Hematopoietic multipotent progenitor cell treated with erythropoietin and hydrocortisone succinate and interleukin-3 and kit ligand, for 15 days (in vitro differentiated cells): ENCODE data around the gene CDH8.
"Not testable (repeated sequence)": the region's sequence is repeated elsewhere in the genome, so short reads cannot be mapped to it uniquely, and the experiment has no call there.

Source experiments
- DNase-seq: peaks from one replicate; pipeline ENCODE4 v3.0.0-alpha.2; 2015; ENCODE audit warnings: low spot score

The CDH8 gene

DNA sequence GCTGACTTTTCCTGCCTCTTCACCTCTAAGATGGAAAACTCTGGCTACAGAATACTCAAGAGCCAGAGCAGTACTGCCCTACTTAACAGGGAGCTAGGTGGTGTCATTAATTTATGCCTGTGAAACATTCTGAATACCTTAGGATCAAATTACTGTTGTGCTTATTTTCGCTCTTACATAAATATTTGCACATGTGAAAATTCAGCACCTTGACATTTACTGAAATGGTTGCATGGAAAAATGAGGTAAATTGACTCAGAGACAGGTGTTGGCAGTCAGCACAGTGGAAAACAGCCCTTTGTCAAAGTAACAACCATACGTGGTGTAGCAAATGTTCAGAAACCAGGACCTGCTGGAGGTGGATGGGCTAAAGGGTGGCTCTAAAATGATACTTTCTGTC is 193.6 kb downstream of the CDH8 start:
- DNase-seq, result no peak

GRCh38 chr16:61836804-61837393 is 199.3 kb downstream of the CDH8 start:
- DNase-seq, result no peak

DNA sequence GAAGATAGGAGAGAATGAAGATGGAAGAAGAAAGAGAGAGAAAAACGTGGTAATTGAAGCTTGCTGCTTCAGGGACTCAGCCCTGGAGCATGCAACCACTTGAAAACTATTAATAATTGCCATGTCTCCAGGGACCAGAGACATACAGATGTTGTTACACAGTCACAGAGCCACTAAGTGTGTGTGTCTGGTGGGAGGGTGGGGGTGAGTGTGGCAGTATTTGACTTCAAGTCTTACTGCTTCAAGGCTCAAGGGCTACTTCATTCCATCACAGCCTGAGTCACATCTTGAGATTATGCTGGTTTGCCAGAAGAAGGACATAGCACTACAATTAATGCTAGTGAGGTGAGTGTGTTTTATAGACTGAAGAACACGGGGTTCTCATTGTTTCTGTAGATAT is 202.2 kb downstream of the CDH8 start:
- no peak for DNase-seq

- DNase-seq, result no peak
Observed at GRCh38 chr16:61831351-61831917, 204.8 kb downstream of the CDH8 start.

DNA sequence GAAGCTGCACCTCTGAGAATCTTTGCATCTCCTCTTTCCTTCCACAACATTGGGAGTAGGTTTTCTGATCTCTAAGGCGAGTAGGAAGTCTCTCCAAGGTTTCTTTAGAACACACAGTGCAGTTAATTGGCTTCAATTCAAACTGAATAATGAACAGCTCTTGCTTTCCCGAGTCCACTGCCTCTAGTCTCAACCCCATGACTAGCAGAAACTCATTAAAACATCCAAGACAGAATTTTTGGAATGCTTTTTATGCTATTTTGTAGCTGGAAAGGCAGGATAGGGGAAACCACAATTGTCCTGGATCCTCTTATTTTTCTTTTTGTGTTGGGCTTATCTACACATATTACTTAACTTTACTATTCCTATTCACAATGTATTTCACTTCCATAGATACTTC is 206.6 kb downstream of the CDH8 start:
- DNase-seq, result no peak

GRCh38 chr16:61823326-61823725 is 212.9 kb downstream of the CDH8 start:
- no peak for DNase-seq

GRCh38 chr16:61820820-61821219 is 215.4 kb downstream of the CDH8 start:
- DNase-seq, result no peak

DNA sequence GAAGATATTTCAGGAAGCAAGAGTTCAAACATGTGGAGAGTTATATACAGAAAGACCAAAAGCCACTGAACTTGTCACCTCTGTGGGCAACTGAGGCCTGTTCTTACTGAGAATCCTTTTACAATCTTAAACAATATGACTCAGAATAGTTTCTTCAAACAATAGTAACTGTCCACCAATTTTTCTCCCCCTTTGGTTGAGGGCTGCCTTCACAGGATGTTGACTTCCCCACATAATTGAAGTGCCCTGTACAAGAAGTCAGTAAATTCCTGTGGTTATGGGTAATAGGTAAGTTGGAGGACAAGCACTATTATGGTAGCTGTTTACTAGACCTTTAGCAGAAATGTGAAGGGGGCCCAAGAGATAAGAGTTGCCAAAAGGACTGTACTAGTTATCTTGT is 215.8 kb downstream of the CDH8 start:
- DNase-seq, result no peak

DNA sequence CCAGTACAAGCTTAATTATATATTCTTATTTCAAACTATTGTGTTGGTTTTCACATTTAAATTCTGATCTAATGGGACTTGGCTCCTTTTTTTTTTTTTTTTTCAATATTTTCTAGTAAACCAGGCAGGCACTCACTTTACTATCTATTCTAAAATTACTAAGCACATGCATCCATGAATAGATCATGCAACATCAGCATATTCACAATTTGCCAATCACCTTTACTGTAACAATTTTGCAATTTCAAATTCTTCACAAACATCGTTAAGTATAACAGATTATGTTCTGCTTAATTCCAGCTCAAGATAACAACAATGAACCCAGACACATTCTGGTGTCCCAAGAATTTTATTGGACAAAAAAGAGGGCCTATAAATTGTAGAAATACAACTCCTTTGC is 217.4 kb downstream of the CDH8 start:
- DNase-seq, result no peak

DNA sequence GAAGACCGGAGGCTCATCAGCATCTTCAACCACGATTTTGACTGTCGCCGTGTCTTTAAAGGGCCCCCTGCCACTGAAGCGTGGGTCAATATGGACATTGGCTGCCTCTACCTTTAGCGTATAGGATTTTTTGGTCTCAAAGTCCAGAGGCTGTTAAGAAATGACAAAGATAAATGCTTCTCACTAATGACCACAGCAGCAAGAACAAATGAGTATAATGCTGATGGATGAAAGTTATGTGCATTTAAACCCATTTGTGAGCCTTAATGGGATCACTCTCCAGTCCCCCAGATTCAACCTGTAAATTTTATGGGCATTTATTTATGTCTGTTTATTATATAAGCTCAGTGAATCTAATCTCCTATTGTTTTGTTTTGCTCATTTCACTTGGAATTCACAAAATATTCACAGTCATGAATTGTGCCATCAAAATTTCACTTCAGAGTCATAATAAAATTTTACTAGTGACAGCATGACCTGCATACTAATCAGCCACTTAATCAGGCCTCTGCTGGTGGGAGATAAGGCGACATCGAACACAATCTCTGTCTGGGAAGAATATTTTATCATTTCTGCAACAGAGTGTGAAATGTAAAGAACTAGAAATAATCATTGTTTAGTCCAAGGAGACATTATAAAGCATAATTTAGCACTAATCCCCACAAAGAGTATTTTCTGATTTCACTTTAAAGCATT is 218.5 kb downstream of the CDH8 start:
- no peak for DNase-seq

DNA sequence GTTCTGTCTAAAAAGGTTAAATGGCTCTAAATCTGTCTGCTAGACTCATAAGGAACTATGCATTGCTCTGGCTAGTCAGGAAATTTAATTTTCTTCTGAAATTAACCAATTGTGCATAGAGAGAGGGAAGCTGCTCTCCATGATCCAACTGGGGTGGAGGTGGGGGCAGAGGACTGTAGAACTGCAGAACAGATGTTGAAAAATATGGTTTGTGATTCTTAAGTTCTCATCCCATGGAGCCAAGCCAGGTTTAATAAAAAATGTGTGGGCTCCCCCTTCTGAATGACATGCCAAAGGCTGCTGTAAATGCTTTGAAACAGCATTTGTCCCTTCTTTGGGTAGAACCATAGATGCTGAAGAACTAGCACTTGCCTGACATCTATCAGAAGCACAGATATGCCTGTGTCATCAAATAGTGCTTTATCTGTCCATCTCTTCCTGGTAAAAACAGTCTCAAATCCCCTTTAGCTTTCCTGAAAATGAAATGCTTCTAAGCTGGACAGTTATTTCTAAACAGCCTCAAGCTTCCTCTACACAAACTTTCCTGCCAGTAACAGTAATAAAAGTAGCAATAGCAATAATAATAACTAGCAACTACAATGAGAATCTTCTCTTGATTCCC is 221.4 kb downstream of the CDH8 start:
- no peak for DNase-seq

DNA sequence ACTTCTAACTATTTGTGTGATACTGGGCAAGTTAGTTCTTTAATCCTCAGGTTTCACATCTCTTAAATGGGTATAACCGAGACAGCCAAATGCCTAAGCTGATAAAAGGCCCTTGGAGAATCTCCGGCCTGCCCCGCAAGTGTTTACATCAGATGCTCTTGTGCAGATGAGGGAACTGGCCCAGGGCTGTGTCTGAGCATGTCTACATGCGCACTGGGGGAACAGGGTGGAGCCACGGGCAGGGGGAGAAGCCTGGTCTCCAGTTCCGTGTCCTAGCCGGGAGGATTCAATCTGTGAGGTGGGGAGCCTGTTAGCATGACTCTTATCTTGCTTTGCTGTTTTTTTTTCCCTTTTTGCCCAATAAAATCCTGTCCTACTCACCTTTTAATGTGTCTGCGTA is 222.9 kb downstream of the CDH8 start:
- DNase-seq, result no peak

DNA sequence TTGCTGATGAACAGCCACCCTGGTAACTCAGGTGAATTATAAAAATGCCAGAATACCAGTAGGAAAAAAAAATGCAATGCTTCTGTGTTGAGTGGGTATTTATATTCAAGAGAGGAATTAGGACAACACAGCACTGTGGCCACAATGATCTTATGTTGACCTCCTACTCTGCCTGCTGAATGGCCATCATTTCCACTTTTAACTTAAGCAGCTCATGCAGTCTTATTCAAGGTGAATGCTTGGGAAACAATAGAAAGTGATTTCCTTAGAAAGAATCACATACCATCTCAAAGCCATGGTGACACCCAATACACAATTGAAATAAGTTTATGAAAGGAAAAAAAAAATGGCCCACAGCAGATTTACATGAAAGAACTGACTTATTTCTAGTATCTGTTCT is 224.0 kb downstream of the CDH8 start:
- DNase-seq, result no peak

GRCh38 chr16:61807551-61807950 is 228.7 kb downstream of the CDH8 start:
- DNase-seq, result no peak

DNA sequence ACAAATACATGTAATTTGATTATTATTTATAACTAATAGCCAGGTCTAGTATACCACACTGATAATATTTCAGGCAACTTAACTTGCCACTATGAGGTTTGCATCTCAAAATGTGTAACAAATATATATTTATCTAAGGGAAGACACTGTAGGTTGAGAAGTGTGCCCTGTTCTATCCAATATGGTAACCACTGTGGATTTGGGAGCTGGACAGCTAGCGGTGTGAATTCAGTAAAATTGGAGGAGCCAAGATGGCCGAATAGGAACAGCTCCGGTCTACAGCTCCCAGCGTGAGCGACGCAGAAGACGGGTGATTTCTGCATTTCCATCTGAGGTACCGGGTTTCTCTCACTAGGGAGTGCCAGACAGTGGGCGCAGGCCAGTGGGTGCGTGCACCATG is 235.0 kb downstream of the CDH8 start:
- DNase-seq, result not testable (repeated sequence)

DNA sequence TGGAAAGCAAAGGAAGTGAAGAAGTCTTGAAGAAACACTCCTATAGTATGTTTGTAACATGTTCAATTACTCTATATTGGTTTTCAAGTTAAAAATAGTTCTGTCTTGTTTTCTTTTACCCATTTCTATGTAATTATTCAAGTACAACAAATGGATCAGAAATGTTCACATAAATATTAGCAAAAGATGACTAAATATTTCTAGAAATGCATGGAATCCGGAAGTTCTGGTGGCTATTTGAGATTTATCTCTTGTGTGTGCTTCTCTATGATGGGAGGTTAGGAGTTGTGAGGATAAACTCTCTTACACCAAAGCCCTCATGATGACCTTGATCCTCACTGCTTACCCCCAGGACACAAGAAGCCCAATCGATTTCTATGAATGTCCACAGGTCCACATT is 237.5 kb downstream of the CDH8 start:
- no peak for DNase-seq

- DNase-seq, result no peak
Observed at GRCh38 chr16:61797961-61798507, 238.2 kb downstream of the CDH8 start.

DNA sequence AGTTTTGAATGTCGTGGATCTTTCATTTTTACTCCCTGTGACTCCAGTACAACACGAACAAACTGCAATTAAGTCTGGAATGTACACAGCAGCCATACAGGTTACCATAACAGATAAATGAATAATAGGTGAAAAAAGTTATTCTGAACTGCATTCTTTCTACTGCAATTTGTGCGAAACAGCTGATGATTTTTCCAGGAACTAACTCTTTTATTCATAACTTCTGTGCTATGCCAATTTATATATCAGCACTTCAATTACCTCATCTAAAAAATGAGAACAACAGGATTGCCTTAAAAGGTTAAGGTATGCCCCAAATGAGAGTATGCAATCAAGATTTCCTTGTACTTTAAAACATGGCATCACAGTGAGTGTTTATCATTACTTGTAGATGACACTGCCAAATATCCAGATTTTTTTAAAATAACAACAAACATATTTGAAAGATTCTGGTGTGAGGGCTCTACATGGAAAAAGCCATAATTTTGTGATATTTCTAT is 238.9 kb downstream of the CDH8 start:
- no peak for DNase-seq

DNA sequence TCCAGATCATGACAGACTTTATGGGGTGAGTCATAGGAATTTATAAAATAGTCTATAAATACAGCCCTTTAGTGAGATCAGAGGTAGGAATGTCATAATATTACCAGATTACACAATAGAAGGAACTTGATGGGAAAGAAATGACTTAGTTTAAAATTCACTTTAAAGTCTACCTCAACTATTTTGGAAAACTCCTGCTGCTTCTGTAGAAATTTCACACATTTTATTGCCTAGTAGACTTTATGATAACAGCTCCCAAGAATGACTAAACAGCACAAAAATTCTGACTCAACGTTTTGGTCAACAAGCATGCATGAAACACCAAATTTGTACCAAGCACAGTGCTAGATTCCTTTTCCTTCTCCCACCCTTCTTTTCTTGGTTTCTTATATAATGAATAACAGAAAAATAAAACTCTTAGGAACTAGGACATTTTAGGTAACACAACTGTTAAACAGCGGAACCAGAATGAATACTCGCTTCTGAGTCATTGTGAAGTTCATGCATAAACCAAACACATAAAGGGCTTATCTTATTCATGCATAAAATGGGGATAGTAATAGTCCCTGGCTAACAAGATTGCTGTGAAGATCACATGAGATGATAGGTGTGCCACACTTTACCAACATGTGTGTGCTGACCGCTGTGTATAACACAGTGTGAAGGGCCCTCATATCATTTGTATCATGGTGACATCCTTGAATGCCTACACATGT is 243.9 kb downstream of the CDH8 start:
- DNase-seq, result no peak

DNA sequence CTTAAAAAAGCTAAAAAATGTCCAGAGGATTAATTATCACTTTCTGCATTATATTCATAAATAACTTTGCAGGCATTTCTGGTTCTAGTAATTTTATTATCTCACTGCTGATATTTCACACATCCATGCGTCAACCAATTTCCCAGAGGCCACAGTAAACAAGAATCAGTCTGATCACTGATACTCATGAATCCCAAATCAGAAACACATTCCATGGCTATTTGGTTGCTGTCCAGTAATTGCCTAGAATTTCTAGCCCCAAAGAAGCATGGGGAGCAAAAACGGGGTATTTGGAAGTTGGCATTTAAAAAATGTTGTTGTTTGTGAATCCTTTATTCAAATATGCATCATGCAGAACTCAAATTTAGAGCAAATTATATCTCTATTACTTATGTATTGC is 244.8 kb downstream of the CDH8 start:
- DNase-seq, result no peak

DNA sequence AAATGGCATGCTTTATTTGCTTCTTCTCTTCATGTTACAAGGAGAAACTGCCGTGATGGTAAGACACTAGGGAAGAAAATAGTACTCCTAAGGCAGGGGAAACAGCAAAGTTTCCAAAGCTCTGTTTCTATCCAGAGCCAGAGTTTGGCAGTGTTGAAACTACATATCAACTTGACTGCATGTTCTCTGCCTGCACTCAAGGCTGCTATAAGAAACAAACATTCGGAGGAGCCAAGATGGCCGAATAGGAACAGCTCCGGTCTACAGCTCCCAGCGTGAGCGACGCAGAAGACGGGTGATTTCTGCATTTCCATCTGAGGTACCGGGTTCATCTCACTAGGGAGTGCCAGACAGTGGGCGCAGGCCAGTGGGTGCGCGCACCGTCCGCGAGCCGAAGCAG is 254.4 kb downstream of the CDH8 start:
- DNase-seq, result not testable (repeated sequence)

DNA sequence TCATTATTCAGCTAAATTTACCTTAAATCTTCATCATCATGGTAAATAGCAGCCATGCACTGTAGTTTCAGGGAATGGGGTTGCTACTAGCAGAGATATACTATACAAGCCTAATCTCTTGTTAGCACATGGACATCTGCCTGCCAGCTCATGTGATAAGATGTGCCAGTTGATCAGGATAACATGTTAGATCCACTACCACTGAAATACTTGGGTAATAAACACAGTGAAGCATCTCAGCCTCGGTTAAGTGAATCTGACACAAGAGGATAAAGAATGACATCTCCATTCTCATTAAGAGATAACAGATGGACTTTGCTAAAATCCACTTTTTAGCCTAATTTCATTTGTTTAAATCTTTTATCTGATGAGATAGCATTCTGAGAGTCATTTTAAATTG is 256.1 kb downstream of the CDH8 start:
- DNase-seq, result no peak
